Effector CD4-positive, alpha-beta T cell (primary cell): ENCODE data around the gene HBEGF.

ENCODE experiments used
- DNase-seq: peaks from one replicate; pipeline ENCODE4 v3.0.0-alpha.2; 2020

The HBEGF gene

GRCh38 chr5:140301136-140301535 lies 45.3 kb downstream of the HBEGF start:
- DNase-seq = no peak

GRCh38 chr5:140299056-140299455 lies 47.3 kb downstream of the HBEGF start:
- DNase-seq = no peak

- no peak for DNase-seq
Observed at GRCh38 chr5:140298183-140298601, 48.2 kb downstream of the HBEGF start.

GRCh38 chr5:140297283-140297682 lies 49.1 kb downstream of the HBEGF start:
- DNase-seq = no peak

GRCh38 chr5:140296289-140296688 lies 50.1 kb downstream of the HBEGF start:
- no peak for DNase-seq

GRCh38 chr5:140295414-140295813 lies 51.0 kb downstream of the HBEGF start:
- no peak for DNase-seq

GRCh38 chr5:140294753-140295152 lies 51.6 kb downstream of the HBEGF start:
- no peak for DNase-seq

- no peak for DNase-seq
Observed at GRCh38 chr5:140293849-140294100, 52.6 kb downstream of the HBEGF start.

GRCh38 chr5:140293091-140293848 lies 53.1 kb downstream of the HBEGF start:
- DNase-seq = no peak

GRCh38 chr5:140292212-140293036 lies 54.0 kb downstream of the HBEGF start:
- DNase-seq = no peak

- no peak for DNase-seq
Observed at GRCh38 chr5:140287801-140288521, 58.4 kb downstream of the HBEGF start.

GRCh38 chr5:140286424-140286823 lies 60.0 kb downstream of the HBEGF start:
- DNase-seq = no peak

GRCh38 chr5:140284013-140284412 lies 62.4 kb downstream of the HBEGF start:
- DNase-seq = no peak
